Measurements from ENCODE around the gene TSPAN16.

DNA sequence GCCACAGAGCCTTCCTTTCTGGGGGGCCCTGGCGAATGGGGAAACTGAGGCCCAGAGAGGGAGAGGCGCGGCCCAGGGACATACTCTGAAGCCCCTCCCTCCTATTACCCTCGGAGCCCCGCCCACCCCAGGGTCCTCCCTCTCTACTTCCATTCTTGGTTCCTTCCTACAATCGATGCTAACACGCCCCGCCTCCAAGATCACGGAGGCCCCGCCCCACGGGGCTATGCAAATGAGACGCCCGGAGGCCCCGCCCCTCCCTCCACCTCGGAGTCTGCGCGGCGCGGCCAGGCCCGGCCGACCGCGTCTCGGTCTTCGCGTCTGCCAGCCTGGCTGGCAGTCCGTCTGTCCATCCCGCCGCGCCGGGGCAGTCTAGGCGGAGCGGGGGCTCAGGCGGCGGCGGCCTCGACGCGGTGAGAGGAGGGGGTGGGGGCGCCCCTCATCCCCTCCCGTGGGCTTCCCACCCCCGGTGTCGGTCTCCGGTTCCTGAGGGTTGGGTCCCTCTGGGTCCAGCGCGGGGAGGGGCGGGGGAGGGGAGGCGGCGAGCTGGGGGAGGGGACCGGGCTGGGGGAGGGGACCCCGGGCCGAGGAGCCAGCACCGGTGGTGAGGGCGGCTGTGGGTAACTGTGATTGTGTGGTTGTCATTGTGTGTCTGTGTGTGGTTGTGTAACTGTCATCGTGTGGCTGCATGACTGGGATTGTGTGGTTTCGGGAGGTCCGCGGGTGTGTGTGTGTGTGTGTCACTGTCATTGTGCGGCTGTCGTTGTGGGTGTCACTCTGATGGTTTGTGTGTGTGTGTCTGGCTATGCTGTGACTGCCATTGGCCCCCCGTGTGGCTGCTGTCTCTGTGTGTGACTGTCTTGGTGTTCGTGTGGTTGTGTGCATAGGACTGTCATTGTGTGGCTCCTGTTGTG is 59.5 kb downstream of the TSPAN16 start, which contains the start of gene PLPPR2:
- TF ChIP-seq, protein P1, sequence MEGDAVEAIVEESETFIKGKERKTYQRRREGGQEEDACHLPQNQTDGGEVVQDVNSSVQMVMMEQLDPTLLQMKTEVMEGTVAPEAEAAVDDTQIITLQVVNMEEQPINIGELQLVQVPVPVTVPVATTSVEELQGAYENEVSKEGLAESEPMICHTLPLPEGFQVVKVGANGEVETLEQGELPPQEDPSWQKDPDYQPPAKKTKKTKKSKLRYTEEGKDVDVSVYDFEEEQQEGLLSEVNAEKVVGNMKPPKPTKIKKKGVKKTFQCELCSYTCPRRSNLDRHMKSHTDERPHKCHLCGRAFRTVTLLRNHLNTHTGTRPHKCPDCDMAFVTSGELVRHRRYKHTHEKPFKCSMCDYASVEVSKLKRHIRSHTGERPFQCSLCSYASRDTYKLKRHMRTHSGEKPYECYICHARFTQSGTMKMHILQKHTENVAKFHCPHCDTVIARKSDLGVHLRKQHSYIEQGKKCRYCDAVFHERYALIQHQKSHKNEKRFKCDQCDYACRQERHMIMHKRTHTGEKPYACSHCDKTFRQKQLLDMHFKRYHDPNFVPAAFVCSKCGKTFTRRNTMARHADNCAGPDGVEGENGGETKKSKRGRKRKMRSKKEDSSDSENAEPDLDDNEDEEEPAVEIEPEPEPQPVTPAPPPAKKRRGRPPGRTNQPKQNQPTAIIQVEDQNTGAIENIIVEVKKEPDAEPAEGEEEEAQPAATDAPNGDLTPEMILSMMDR (IDR thresholded peaks at IDR 0.05 in 8 of 11, conservative IDR thresholded peaks at IDR 0.05 in 3 of 11), result no peak
- TF ChIP-seq POLR2AphosphoS5 (IDR thresholded peaks at IDR 0.05) (peak; percentile 79 to 88 (median 87)), POLR2A (IDR thresholded peaks at IDR 0.05) (peak in 1 of 3 donors; percentile 26)

Measured in spleen (tissue), 7 donors.